Measurements from ENCODE around the gene GBP7.

DNA sequence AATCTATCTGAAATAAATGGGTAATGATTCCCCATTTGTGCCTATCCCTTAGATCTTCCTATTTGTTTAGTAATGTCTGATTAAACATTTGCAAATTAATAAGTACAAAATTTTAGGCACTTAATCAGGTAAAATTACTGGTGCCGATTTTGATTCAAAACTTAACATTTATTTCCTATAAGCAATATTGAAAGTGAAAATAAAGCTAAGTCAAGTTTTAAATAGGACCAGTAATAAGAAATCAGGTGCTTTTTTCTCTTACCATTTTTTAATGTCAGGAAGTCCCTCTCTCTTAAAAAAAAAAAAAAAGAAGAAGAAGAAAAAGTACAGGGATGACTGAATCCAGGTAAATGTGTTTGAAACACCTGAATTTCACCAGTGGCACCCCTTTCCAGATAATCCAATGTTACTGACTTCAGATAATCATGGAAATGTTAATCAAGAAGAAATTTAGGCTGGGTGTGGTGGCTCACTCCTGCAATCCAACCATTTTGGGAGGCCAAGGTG lies 23.8 kb upstream of the GBP7 start:
- TF ChIP-seq PPARA (CRISPR knock-in tag; IDR thresholded peaks at IDR 0.05; ENCODE audit: borderline replicate concordance) (no peak), GLIS3 (CRISPR knock-in tag; IDR thresholded peaks at IDR 0.05) (no peak), TSHZ2 (CRISPR knock-in tag; IDR thresholded peaks at IDR 0.05) (no peak), ARNTL (CRISPR knock-in tag; IDR thresholded peaks at IDR 0.05; ENCODE audit: borderline replicate concordance, low read depth) (no peak)
- TF ChIP-seq, protein P1, sequence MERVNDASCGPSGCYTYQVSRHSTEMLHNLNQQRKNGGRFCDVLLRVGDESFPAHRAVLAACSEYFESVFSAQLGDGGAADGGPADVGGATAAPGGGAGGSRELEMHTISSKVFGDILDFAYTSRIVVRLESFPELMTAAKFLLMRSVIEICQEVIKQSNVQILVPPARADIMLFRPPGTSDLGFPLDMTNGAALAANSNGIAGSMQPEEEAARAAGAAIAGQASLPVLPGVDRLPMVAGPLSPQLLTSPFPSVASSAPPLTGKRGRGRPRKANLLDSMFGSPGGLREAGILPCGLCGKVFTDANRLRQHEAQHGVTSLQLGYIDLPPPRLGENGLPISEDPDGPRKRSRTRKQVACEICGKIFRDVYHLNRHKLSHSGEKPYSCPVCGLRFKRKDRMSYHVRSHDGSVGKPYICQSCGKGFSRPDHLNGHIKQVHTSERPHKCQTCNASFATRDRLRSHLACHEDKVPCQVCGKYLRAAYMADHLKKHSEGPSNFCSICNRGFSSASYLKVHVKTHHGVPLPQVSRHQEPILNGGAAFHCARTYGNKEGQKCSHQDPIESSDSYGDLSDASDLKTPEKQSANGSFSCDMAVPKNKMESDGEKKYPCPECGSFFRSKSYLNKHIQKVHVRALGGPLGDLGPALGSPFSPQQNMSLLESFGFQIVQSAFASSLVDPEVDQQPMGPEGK (CRISPR knock-in tag; IDR thresholded peaks at IDR 0.05; ENCODE audit: borderline replicate concordance) = no peak

Data from SK-N-SH treated with all-trans-retinoic acid at 6 μM for 48 hours (cell line).